ENCODE data around the gene EOMES. TPM values are rescaled to one million over a fixed set of nuclear protein-coding genes. Genes with fewer than 3 reads are reported as not detected.

EOMES gene
- total RNA-seq, 1 donor from 2014 or later, result not detected

GRCh38 chr3:27678234-27678633 lies 43.9 kb downstream of the EOMES start:
- Histone ChIP-seq H3K79me2 (ENCODE audit: insufficient read depth, low read length) (no peaks in the 10 kb centered on the region), H3K9ac (ENCODE audit: low read length) (no peak overlapping the region), H3K4me3 (ENCODE audit: insufficient read depth, low read depth, low read length) (no peak overlapping the region), H3K27me3 (ENCODE audit: insufficient read depth, low read length) (no peaks in the 10 kb centered on the region), H3K9me3 (ENCODE audit: insufficient read depth, low read depth, low read length) (no peaks in the 10 kb centered on the region), H3K4me1 (ENCODE audit: insufficient read depth, low read length) (peaks cover 27% of the 10 kb centered on the region), H3K4me2 (ENCODE audit: low read length) (no peak overlapping the region), H2AFZ (ENCODE audit: low read depth, low read length) (no peak overlapping the region), H4K20me1 (ENCODE audit: insufficient read depth, low read length) (no peaks in the 10 kb centered on the region), H3K27ac (ENCODE audit: low read depth, low read length) (peak overlapping the region; percentile 73), H3K36me3 (ENCODE audit: insufficient read depth, low read length) (no peaks in the 10 kb centered on the region)
- Mint-ChIP-seq H3K4me3 (ENCODE audit: unreplicated experiment) (no peak overlapping the region), H3K27ac (ENCODE audit: unreplicated experiment) (peak overlapping the region; percentile 5), H3K9me3 (ENCODE audit: unreplicated experiment) (peaks cover 1% of the 10 kb centered on the region), H3K27me3 (ENCODE audit: low read depth, unreplicated experiment) (no peaks in the 10 kb centered on the region), H3K4me1 (ENCODE audit: low read depth, unreplicated experiment) (peaks cover 3% of the 10 kb centered on the region), H3K36me3 (ENCODE audit: low read depth, unreplicated experiment) (no peaks in the 10 kb centered on the region)
- DNase-seq (ENCODE audit: low read depth), result no peak
- FAIRE-seq, result no peak
- no peak for TF ChIP-seq EZH2 (IDR thresholded peaks at IDR 0.05; ENCODE audit: insufficient read depth, low read length)
- TF ChIP-seq, protein P1, sequence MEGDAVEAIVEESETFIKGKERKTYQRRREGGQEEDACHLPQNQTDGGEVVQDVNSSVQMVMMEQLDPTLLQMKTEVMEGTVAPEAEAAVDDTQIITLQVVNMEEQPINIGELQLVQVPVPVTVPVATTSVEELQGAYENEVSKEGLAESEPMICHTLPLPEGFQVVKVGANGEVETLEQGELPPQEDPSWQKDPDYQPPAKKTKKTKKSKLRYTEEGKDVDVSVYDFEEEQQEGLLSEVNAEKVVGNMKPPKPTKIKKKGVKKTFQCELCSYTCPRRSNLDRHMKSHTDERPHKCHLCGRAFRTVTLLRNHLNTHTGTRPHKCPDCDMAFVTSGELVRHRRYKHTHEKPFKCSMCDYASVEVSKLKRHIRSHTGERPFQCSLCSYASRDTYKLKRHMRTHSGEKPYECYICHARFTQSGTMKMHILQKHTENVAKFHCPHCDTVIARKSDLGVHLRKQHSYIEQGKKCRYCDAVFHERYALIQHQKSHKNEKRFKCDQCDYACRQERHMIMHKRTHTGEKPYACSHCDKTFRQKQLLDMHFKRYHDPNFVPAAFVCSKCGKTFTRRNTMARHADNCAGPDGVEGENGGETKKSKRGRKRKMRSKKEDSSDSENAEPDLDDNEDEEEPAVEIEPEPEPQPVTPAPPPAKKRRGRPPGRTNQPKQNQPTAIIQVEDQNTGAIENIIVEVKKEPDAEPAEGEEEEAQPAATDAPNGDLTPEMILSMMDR (IDR thresholded peaks at IDR 0.05; ENCODE audit: insufficient read depth, low read depth, low read length), result no peak

DNA sequence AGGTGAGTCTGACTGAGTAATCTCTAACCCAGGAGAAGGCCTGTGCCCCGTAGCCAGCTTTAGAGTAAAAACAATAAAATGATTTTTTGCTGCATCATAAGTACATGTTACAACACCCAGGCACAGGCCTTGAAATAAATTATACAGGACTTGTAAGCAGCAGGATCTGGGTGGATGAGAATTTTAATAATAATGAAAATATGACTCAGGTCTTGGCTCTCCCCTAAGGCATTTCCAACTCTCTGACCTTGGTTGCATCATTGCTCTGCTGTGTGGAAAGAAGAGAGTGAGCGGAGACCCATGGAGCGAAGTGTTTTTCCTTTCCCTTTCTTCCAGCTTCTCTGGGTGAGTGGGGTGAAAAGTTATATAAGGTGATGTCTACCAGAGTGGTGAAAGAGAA lies 44.6 kb downstream of the EOMES start:
- Histone ChIP-seq H3K4me1 (ENCODE audit: insufficient read depth, low read length) (peaks cover 27% of the 10 kb centered on the region), H3K9me3 (ENCODE audit: insufficient read depth, low read depth, low read length) (no peaks in the 10 kb centered on the region), H3K9ac (ENCODE audit: low read length) (peak overlapping the region; percentile 54), H3K4me3 (ENCODE audit: insufficient read depth, low read depth, low read length) (peak overlapping the region; percentile 28), H3K27ac (ENCODE audit: low read depth, low read length) (peak overlapping the region; percentile 73), H4K20me1 (ENCODE audit: insufficient read depth, low read length) (no peaks in the 10 kb centered on the region), H2AFZ (ENCODE audit: low read depth, low read length) (peak overlapping the region; percentile 37), H3K27me3 (ENCODE audit: insufficient read depth, low read length) (no peaks in the 10 kb centered on the region), H3K79me2 (ENCODE audit: insufficient read depth, low read length) (no peaks in the 10 kb centered on the region), H3K36me3 (ENCODE audit: insufficient read depth, low read length) (no peaks in the 10 kb centered on the region), H3K4me2 (ENCODE audit: low read length) (peak overlapping the region; percentile 35)
- H3K9me3 Mint-ChIP-seq (ENCODE audit: unreplicated experiment), result peaks cover 1% of the 10 kb centered on the region
- FAIRE-seq, result no peak
- peaks cover 3% of the 10 kb centered on the region for H3K4me1 Mint-ChIP-seq (ENCODE audit: low read depth, unreplicated experiment)
- H3K4me3 Mint-ChIP-seq (ENCODE audit: unreplicated experiment), result no peak overlapping the region
- no peaks in the 10 kb centered on the region for H3K27me3 Mint-ChIP-seq (ENCODE audit: low read depth, unreplicated experiment)
- TF ChIP-seq, protein P1 (IDR thresholded peaks at IDR 0.05; ENCODE audit: insufficient read depth, low read depth, low read length), result no peak
- TF ChIP-seq EZH2 (IDR thresholded peaks at IDR 0.05; ENCODE audit: insufficient read depth, low read length), result no peak
- peak; percentile 94 for DNase-seq (ENCODE audit: low read depth)
- peak overlapping the region; percentile 5 for H3K27ac Mint-ChIP-seq (ENCODE audit: unreplicated experiment)
- no peaks in the 10 kb centered on the region for H3K36me3 Mint-ChIP-seq (ENCODE audit: low read depth, unreplicated experiment)

DNA sequence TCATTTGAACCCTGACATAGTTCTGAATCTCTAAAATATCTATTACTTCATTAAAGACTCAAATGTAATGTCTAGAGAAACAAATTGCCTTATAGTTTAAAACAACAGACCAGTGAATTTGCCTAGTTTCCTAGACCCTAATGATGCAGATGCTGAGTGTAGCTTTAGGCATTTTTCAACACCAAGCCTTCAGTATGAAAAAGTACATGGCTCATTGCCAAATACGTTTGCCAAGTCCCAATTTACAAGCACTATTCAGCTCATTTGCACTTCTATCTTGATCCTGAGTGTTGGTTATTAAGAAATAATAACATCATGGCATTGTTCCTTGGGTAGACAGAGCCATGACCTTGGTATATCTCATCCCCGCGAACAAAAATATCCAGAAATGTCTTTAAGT lies 46.8 kb downstream of the EOMES start:
- no peaks in the 10 kb centered on the region for H3K27me3 Mint-ChIP-seq (ENCODE audit: low read depth, unreplicated experiment)
- Histone ChIP-seq H3K27ac (ENCODE audit: low read depth, low read length) (no peak overlapping the region), H3K79me2 (ENCODE audit: insufficient read depth, low read length) (no peaks in the 10 kb centered on the region), H3K4me1 (ENCODE audit: insufficient read depth, low read length) (peaks cover 21% of the 10 kb centered on the region), H3K4me2 (ENCODE audit: low read length) (no peak overlapping the region), H3K27me3 (ENCODE audit: insufficient read depth, low read length) (no peaks in the 10 kb centered on the region), H3K36me3 (ENCODE audit: insufficient read depth, low read length) (no peaks in the 10 kb centered on the region), H4K20me1 (ENCODE audit: insufficient read depth, low read length) (no peaks in the 10 kb centered on the region), H3K9ac (ENCODE audit: low read length) (no peak overlapping the region), H2AFZ (ENCODE audit: low read depth, low read length) (no peak overlapping the region), H3K4me3 (ENCODE audit: insufficient read depth, low read depth, low read length) (no peak overlapping the region), H3K9me3 (ENCODE audit: insufficient read depth, low read depth, low read length) (no peaks in the 10 kb centered on the region)
- TF ChIP-seq, protein P1 (IDR thresholded peaks at IDR 0.05; ENCODE audit: insufficient read depth, low read depth, low read length), result no peak
- TF ChIP-seq EZH2 (IDR thresholded peaks at IDR 0.05; ENCODE audit: insufficient read depth, low read length), result no peak
- no peaks in the 10 kb centered on the region for H3K4me1 Mint-ChIP-seq (ENCODE audit: low read depth, unreplicated experiment)
- FAIRE-seq (no peak), DNase-seq (ENCODE audit: low read depth) (peak; percentile 88)
- H3K4me3 Mint-ChIP-seq (ENCODE audit: unreplicated experiment), result no peak overlapping the region
- no peak overlapping the region for H3K27ac Mint-ChIP-seq (ENCODE audit: unreplicated experiment)
- H3K36me3 Mint-ChIP-seq (ENCODE audit: low read depth, unreplicated experiment), result no peaks in the 10 kb centered on the region
- peaks cover 1% of the 10 kb centered on the region for H3K9me3 Mint-ChIP-seq (ENCODE audit: unreplicated experiment)
